Panc1 (cell line): ENCODE results near the gene SEMA7A. TPM values are rescaled to one million over a fixed set of nuclear protein-coding genes. Genes with fewer than 3 reads are reported as not detected.

Experiments used
- ATAC-seq: fragments of 200-7000 bp; cut with Tn5 transposase; 2 replicates; pipeline ENCODE4 v1.9.1; 2020; ENCODE audit warnings: mild to moderate bottlenecking, moderate library complexity
- BruUV-seq: library from RNA; stranded (reverse); fragments of 400-500 nt; replicated peaks from 2 replicates; lab custom pipeline; 2021; lab: Mats Ljungman, UMichigan
- CTCF ChIA-PET: fragments of 300-600 bp; sonication (Branson Sonifier 250); formaldehyde crosslinking; loops from one replicate; lab custom pipeline; 2022; ENCODE audit warnings: antibody characterized with exemption; lab: Charles Lee
- POLR2A ChIA-PET: fragments of 300-600 bp; sonication (Branson Sonifier 250); formaldehyde crosslinking; loops from one replicate; lab custom pipeline; 2022; ENCODE audit warnings: antibody characterized with exemption; lab: Charles Lee
- DNase-seq: peaks from one replicate; pipeline ENCODE4 v3.0.0-alpha.2; 2010; ENCODE audit warnings: low read depth, low spot score
- H3K27ac ChIP-seq: 2 replicates; pipeline ENCODE4 v1.5.1; 2011; ENCODE audit warnings: mild to moderate bottlenecking, low read length, inconsistent platforms
- H3K27me3 ChIP-seq: fragments of 200-500 bp; sonication (Bioruptor generic); 2 replicates; pipeline ENCODE4 v1.6.0; 2014; ENCODE audit warnings: low read length, inconsistent platforms; ENCODE audit not compliant: control insufficient read depth, insufficient read depth
- H3K36me3 ChIP-seq: fragments of 200-500 bp; sonication (Bioruptor generic); 2 replicates; pipeline ENCODE4 v1.5.1; 2014; ENCODE audit warnings: inconsistent platforms, mild to moderate bottlenecking, low read length, moderate library complexity; ENCODE audit not compliant: control insufficient read depth, insufficient read depth
- H3K4me1 ChIP-seq: 2 replicates; pipeline ENCODE4 v1.5.1; 2011; ENCODE audit warnings: inconsistent platforms, mild to moderate bottlenecking, low read length, moderate library complexity; ENCODE audit not compliant: control insufficient read depth, insufficient read depth
- H3K4me3 ChIP-seq, 2 experiments: 2 replicates each; pipeline ENCODE4 v1.5.1; 2011 to 2012; ENCODE audit warnings: low read depth in 2 of 2, low read length in 2 of 2, mild to moderate bottlenecking in 2 of 2, inconsistent platforms in 1 of 2, moderate library complexity in 1 of 2
- H3K9me3 ChIP-seq: fragments of 200-500 bp; sonication (Bioruptor generic); 2 replicates; pipeline ENCODE4 v1.5.1; 2014; ENCODE audit warnings: low read depth, mild to moderate bottlenecking, inconsistent platforms, low read length, moderate library complexity; ENCODE audit not compliant: control insufficient read depth, insufficient read depth
- CTCF ChIP-seq: fragments of 450-650 bp; IDR thresholded peaks from 2 replicates; pipeline ENCODE4 v1.5.1; 2017; ENCODE audit warnings: mild to moderate bottlenecking
- POLR2AphosphoS5 ChIP-seq: IDR thresholded peaks from 2 replicates; pipeline ENCODE4 v1.6.1; 2012; ENCODE audit warnings: mild to moderate bottlenecking, low read depth, low read length, moderate library complexity
- SIN3A ChIP-seq: IDR thresholded peaks from 2 replicates; pipeline ENCODE4 v1.6.1; 2012; ENCODE audit warnings: low read depth, mild to moderate bottlenecking, low read length, moderate library complexity, borderline replicate concordance; ENCODE audit not compliant: insufficient read depth
- TCF7L2 ChIP-seq: IDR thresholded peaks from 2 replicates; pipeline ENCODE4 v1.6.1; 2011; ENCODE audit warnings: mild to moderate bottlenecking, low read depth, low read length, inconsistent platforms
- in situ Hi-C: cut with HindIII; loops from 2 replicates; pipeline ENCODE4 v1.10.0; 2016; ENCODE audit warnings: low sequenced_read_pairs, low pct_unique_long_range_greater_than_20kb
- intact Hi-C: fragments of 100-400 bp; cut with micrococcal nuclease; formaldehyde crosslinking; loops from one replicate; pipeline ENCODE4 v1.10.0; 2022; ENCODE audit not compliant: unreplicated experiment
- total RNA-seq: library from RNA; stranded (reverse); gene quantifications from one replicate; pipeline ENCODE4 v1.2.1, GENCODE V29; 2021; ENCODE audit not compliant: unreplicated experiment
- TF ChIP-seq, protein P1 (sequence below), 2 experiments: IDR thresholded peaks; 2 replicates each; pipeline ENCODE4 v1.6.1; 2011 to 2012; ENCODE audit warnings: low read depth in 2 of 2, control low read depth in 1 of 2, low read length in 1 of 2, mild to moderate bottlenecking in 1 of 2, moderate library complexity in 1 of 2; ENCODE audit not compliant: insufficient read depth in 1 of 2

SEMA7A gene
- total RNA-seq, 1 experiment from 2014 or later, result 11.2 TPM

- Histone ChIP-seq H3K9me3 (no peaks in the 10 kb centered on the region), H3K4me3 (no peak overlapping the region), H3K4me1 (no peaks in the 10 kb centered on the region; the same call in 1 of the 2 replicates), H3K36me3 (no peaks in the 10 kb centered on the region), H3K27ac (no peak overlapping the region), H3K27me3 (no peaks in the 10 kb centered on the region)
- ChIA-PET POLR2A (interaction anchor here (0.6 kb wide), 1 partner anchor 698 kb away, joined by 3 read pairs; no protein-coding TSS in a partner anchor), CTCF (interaction anchor here (0.6 kb wide), 1 partner anchor 12 kb away, joined by 3 read pairs; no protein-coding TSS in a partner anchor)
- no TSS peak for BruUV-seq
- in situ Hi-C loops (no loop called here), intact Hi-C loops (no loop called here)
- TF ChIP-seq TCF7L2 (no peak), SIN3A (no peak), POLR2AphosphoS5 (no peak), CTCF (no peak)
- TF ChIP-seq, protein P1, sequence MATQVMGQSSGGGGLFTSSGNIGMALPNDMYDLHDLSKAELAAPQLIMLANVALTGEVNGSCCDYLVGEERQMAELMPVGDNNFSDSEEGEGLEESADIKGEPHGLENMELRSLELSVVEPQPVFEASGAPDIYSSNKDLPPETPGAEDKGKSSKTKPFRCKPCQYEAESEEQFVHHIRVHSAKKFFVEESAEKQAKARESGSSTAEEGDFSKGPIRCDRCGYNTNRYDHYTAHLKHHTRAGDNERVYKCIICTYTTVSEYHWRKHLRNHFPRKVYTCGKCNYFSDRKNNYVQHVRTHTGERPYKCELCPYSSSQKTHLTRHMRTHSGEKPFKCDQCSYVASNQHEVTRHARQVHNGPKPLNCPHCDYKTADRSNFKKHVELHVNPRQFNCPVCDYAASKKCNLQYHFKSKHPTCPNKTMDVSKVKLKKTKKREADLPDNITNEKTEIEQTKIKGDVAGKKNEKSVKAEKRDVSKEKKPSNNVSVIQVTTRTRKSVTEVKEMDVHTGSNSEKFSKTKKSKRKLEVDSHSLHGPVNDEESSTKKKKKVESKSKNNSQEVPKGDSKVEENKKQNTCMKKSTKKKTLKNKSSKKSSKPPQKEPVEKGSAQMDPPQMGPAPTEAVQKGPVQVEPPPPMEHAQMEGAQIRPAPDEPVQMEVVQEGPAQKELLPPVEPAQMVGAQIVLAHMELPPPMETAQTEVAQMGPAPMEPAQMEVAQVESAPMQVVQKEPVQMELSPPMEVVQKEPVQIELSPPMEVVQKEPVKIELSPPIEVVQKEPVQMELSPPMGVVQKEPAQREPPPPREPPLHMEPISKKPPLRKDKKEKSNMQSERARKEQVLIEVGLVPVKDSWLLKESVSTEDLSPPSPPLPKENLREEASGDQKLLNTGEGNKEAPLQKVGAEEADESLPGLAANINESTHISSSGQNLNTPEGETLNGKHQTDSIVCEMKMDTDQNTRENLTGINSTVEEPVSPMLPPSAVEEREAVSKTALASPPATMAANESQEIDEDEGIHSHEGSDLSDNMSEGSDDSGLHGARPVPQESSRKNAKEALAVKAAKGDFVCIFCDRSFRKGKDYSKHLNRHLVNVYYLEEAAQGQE (IDR thresholded peaks at IDR 0.05; ENCODE audit: insufficient read depth in 1 of 2, low read depth in 2 of 2, low read length in 1 of 2), result no peak
- ATAC-seq (no peak), DNase-seq (no peak)
Observed at GRCh38 chr15:74397239-74398068, 36.3 kb downstream of the SEMA7A start.

DNA sequence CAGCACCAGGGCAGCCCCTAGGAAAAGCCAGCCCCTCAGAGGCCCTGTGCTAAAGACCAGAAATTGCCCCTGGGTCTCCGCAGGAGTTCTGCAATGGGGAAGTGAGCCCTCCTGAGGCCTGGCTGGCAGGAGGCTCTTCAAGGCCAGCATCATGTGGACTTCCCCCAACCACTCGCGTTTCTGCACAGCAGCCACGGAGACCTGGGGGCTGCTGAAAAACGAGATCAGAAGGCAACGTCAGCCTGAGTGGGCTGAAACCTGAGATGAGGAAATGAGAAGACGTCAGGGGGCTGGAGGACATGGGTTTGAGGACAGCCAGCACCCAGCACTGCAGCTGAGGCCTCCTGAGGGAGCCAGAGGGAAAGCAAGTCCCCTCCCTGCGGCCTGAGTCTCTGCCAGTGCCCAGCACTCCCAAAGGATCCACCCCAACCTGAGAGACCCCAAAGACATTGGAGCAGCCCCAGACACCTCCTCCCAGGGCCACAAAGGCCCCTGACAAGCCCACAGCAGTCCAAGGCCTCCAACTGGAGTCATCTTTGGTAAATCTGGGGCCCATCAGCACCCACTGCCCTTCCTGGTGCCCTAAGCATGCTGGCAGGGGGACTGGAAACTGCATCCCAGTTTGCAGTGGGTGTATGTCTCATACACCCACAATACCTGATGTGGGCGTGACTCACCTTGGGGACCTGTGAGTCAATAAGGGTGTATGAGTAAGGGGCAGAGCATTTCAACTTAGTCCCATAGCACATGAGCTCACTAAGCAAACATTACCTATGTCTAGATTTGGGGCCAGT lies 37.1 kb downstream of the SEMA7A start:
- POLR2A ChIA-PET, result interaction anchor here (0.6 kb wide), 1 partner anchor 698 kb away, joined by 3 read pairs; no protein-coding TSS in a partner anchor
- Histone ChIP-seq H3K9me3 (no peaks in the 10 kb centered on the region), H3K4me3 (no peak overlapping the region), H3K27ac (no peak overlapping the region), H3K4me1 (no peaks in the 10 kb centered on the region; the same call in 1 of the 2 replicates), H3K27me3 (no peaks in the 10 kb centered on the region), H3K36me3 (no peaks in the 10 kb centered on the region)
- TF ChIP-seq CTCF, result no peak
- no peak for TF ChIP-seq TCF7L2
- TF ChIP-seq, protein P1 (IDR thresholded peaks at IDR 0.05; ENCODE audit: insufficient read depth in 1 of 2, low read depth in 2 of 2, low read length in 1 of 2), result no peak
- no peak for TF ChIP-seq POLR2AphosphoS5
- TF ChIP-seq SIN3A, result no peak
- peak; percentile 84 for ATAC-seq
- in situ Hi-C loops, result no loop called here
- BruUV-seq, result no TSS peak
- DNase-seq, result peak; percentile 86
- intact Hi-C loops, result no loop called here
- CTCF ChIA-PET, result interaction anchor here (0.6 kb wide), 1 partner anchor 11 kb away, joined by 3 read pairs; no protein-coding TSS in a partner anchor
